ENCODE measurements around the gene TLCD4. TPM values are rescaled to one million over a fixed set of nuclear protein-coding genes. Genes with fewer than 3 reads are reported as not detected.

The TLCD4 gene
- polyA plus RNA-seq, 1 donor (not counting 4 experiments of a cell fraction or from before 2014, with no cell fraction given) = 0.01 TPM

- no peak overlapping the region for H3K4me2 ChIP-seq (ENCODE audit: control insufficient read depth, extremely low read depth, insufficient read depth, low read depth, low read length)
- no peaks in the 10 kb centered on the region for H3K9me3 ChIP-seq (ENCODE audit: control insufficient read depth, low read depth, low read length)
- no peaks in the 10 kb centered on the region for H3K36me3 ChIP-seq (ENCODE audit: control insufficient read depth in 2 of 2, extremely low read depth in 1 of 2, insufficient read depth in 2 of 2, low read length in 2 of 2)
- peaks cover 3% of the 10 kb centered on the region for H3K4me1 ChIP-seq (ENCODE audit: control insufficient read depth, extremely low read depth, insufficient read depth, low read length)
- FAIRE-seq (peak; percentile 46), DNase-seq (ENCODE audit: low read depth, low spot score) (no peak)
- H3K9me1 ChIP-seq (ENCODE audit: control insufficient read depth, extremely low read depth, insufficient read depth, low read length) = no peaks in the 10 kb centered on the region
- no peaks in the 10 kb centered on the region for H4K20me1 ChIP-seq (ENCODE audit: control insufficient read depth, extremely low read depth, insufficient read depth, low read length)
- no peaks in the 10 kb centered on the region for H3K79me2 ChIP-seq (ENCODE audit: control insufficient read depth, insufficient read depth, low read length)
- dilution Hi-C loops (cut with MboI; ENCODE audit: extremely low pct_ligation_motif_present, low sequenced_read_pairs) = no loop called here
- H2AFZ ChIP-seq (ENCODE audit: control insufficient read depth, low read length) = no peak overlapping the region
- H3K27ac ChIP-seq (ENCODE audit: control insufficient read depth, insufficient read depth, low read length) = no peak overlapping the region
- no peaks in the 10 kb centered on the region for H3K27me3 ChIP-seq (ENCODE audit: control insufficient read depth, extremely low read depth, insufficient read depth, low read length)
- no peak overlapping the region for H3K9ac ChIP-seq (ENCODE audit: control insufficient read depth, extremely low read depth, insufficient read depth, low read length)
- no peak overlapping the region for H3K4me3 ChIP-seq (ENCODE audit: control insufficient read depth in 2 of 3, extremely low read depth in 1 of 3, insufficient read depth in 2 of 3, low read depth in 1 of 3, low read length in 3 of 3)
- no peak for TF ChIP-seq CTCF (optimal IDR thresholded peaks at IDR 0.05 in 1 of 3, IDR thresholded peaks at IDR 0.05 in 1 of 3, conservative IDR thresholded peaks at IDR 0.05 in 1 of 3; ENCODE audit: extremely low read depth in 1 of 3, insufficient read depth in 2 of 3, low read length in 3 of 3)
- no peak for TF ChIP-seq EZH2 (IDR thresholded peaks at IDR 0.05; ENCODE audit: low read length)
These were observed 21.1 kb downstream of the TLCD4 start for GRCh38 chr1:95138223-95138622.

GRCh38 chr1:95139039-95139438, 21.9 kb downstream of the TLCD4 start:
- H3K27ac ChIP-seq (ENCODE audit: control insufficient read depth, insufficient read depth, low read length) = no peak overlapping the region
- no peak for TF ChIP-seq EZH2 (IDR thresholded peaks at IDR 0.05; ENCODE audit: low read length)
- TF ChIP-seq CTCF (optimal IDR thresholded peaks at IDR 0.05 in 1 of 3, IDR thresholded peaks at IDR 0.05 in 1 of 3, conservative IDR thresholded peaks at IDR 0.05 in 1 of 3; ENCODE audit: extremely low read depth in 1 of 3, insufficient read depth in 2 of 3, low read length in 3 of 3) = no peak
- H3K79me2 ChIP-seq (ENCODE audit: control insufficient read depth, insufficient read depth, low read length) = no peaks in the 10 kb centered on the region
- H3K4me1 ChIP-seq (ENCODE audit: control insufficient read depth, extremely low read depth, insufficient read depth, low read length) = peaks cover 3% of the 10 kb centered on the region
- H3K9me3 ChIP-seq (ENCODE audit: control insufficient read depth, low read depth, low read length) = no peaks in the 10 kb centered on the region
- H3K4me2 ChIP-seq (ENCODE audit: control insufficient read depth, extremely low read depth, insufficient read depth, low read depth, low read length) = no peak overlapping the region
- H3K9ac ChIP-seq (ENCODE audit: control insufficient read depth, extremely low read depth, insufficient read depth, low read length) = no peak overlapping the region
- no peaks in the 10 kb centered on the region for H3K36me3 ChIP-seq (ENCODE audit: control insufficient read depth in 2 of 2, extremely low read depth in 1 of 2, insufficient read depth in 2 of 2, low read length in 2 of 2)
- no peak for DNase-seq (ENCODE audit: low read depth, low spot score)
- H3K27me3 ChIP-seq (ENCODE audit: control insufficient read depth, extremely low read depth, insufficient read depth, low read length) = no peaks in the 10 kb centered on the region
- no peak overlapping the region for H3K4me3 ChIP-seq (ENCODE audit: control insufficient read depth in 2 of 3, extremely low read depth in 1 of 3, insufficient read depth in 2 of 3, low read depth in 1 of 3, low read length in 3 of 3)
- dilution Hi-C loops (cut with MboI; ENCODE audit: extremely low pct_ligation_motif_present, low sequenced_read_pairs) = no loop called here
- no peak for FAIRE-seq
- H3K9me1 ChIP-seq (ENCODE audit: control insufficient read depth, extremely low read depth, insufficient read depth, low read length) = no peaks in the 10 kb centered on the region
- H2AFZ ChIP-seq (ENCODE audit: control insufficient read depth, low read length) = no peak overlapping the region
- H4K20me1 ChIP-seq (ENCODE audit: control insufficient read depth, extremely low read depth, insufficient read depth, low read length) = no peaks in the 10 kb centered on the region

All from keratinocyte (primary cell).